D341Med (cell line): ENCODE data around the gene STOX1.
"Not testable (repeated sequence)": the region's sequence is repeated elsewhere in the genome, so short reads cannot be mapped to it uniquely, and the experiment has no call there.

Experiments
- DNase-seq: peaks from one replicate; pipeline ENCODE4 v3.0.0; 2012; ENCODE audit warnings: low spot score

The STOX1 gene

GRCh38 chr10:68826764-68827591 lies at the start of gene STOX1:
Gene STOX1 (plus strand): TSS chr10:68827531. CDS start chr10:68827624, 93 bp downstream.
- DNase-seq: peak; percentile 88

GRCh38 chr10:68781613-68782574 lies 45.4 kb upstream of the STOX1 start:
- no peak for DNase-seq

GRCh38 chr10:68784476-68784875 lies 42.9 kb upstream of the STOX1 start:
- no peak for DNase-seq

- no peak for DNase-seq
Observed at GRCh38 chr10:68787813-68788212, 39.5 kb upstream of the STOX1 start.

GRCh38 chr10:68790476-68790875 lies 36.9 kb upstream of the STOX1 start:
- no peak for DNase-seq

- DNase-seq: no peak
Observed at GRCh38 chr10:68792115-68792514, 35.2 kb upstream of the STOX1 start.

- DNase-seq: no peak
Observed at GRCh38 chr10:68795886-68796532, 31.3 kb upstream of the STOX1 start.

- DNase-seq: no peak
Observed at GRCh38 chr10:68796605-68797004, 30.7 kb upstream of the STOX1 start.

GRCh38 chr10:68800211-68800610 lies 27.1 kb upstream of the STOX1 start:
- no peak for DNase-seq

- DNase-seq: no peak
Observed at GRCh38 chr10:68804692-68805091, 22.6 kb upstream of the STOX1 start.

- not testable (repeated sequence) for DNase-seq
Observed at GRCh38 chr10:68810830-68811229, 16.5 kb upstream of the STOX1 start.

- DNase-seq: no peak
Observed at GRCh38 chr10:68811314-68812009, 15.9 kb upstream of the STOX1 start.

GRCh38 chr10:68812420-68812819 lies 14.9 kb upstream of the STOX1 start:
- DNase-seq: no peak

GRCh38 chr10:68813559-68813958 lies 13.8 kb upstream of the STOX1 start:
- no peak for DNase-seq

- no peak for DNase-seq
Observed at GRCh38 chr10:68816796-68817412, 10.4 kb upstream of the STOX1 start.

- DNase-seq: not testable (repeated sequence)
Observed at GRCh38 chr10:68820359-68820758, 7.0 kb upstream of the STOX1 start.

GRCh38 chr10:68822626-68823025 lies 4.7 kb upstream of the STOX1 start:
- not testable (repeated sequence) for DNase-seq

- not testable (repeated sequence) for DNase-seq
Observed at GRCh38 chr10:68827592-68827959, 245 bp downstream of the STOX1 start.

- peak; percentile 57 for DNase-seq
Observed at GRCh38 chr10:68828083-68828601, 811 bp downstream of the STOX1 start.

- no peak for DNase-seq
Observed at GRCh38 chr10:68828833-68829232, 1.5 kb downstream of the STOX1 start.

- no peak for DNase-seq
Observed at GRCh38 chr10:68829521-68829920, 2.2 kb downstream of the STOX1 start.
